H1 (cell line): Measurements from ENCODE around the gene PCDHA12. TPM values are rescaled to one million over a fixed set of nuclear protein-coding genes. Genes with fewer than 3 reads are reported as not detected.
A peak's percentile ranks its signal among the peaks of the same experiment; 100 is the strongest.

Experiments used
- ATF2 ChIP-seq: IDR thresholded peaks from 2 replicates; pipeline ENCODE4 v1.6.1; 2012; ENCODE audit warnings: low read length, inconsistent platforms
- ATF3 ChIP-seq: IDR thresholded peaks from 2 replicates; pipeline ENCODE4 v1.6.1; 2011; ENCODE audit warnings: low read depth, mild to moderate bottlenecking, low read length; ENCODE audit not compliant: insufficient read depth
- BRCA1 ChIP-seq: IDR thresholded peaks from 2 replicates; pipeline ENCODE4 v1.6.1; 2012; ENCODE audit warnings: low read depth, low read length, improper control_type of control experiment
- CBX8 ChIP-seq: fragments of 300-800, 300-1000 bp; sonication (generic); IDR thresholded peaks from 2 replicates; pipeline ENCODE4 v1.7.1; 2016; ENCODE audit warnings: low read depth, low read length, borderline replicate concordance
- CEBPB ChIP-seq: IDR thresholded peaks from 2 replicates; pipeline ENCODE4 v1.6.1; 2012; ENCODE audit warnings: low read depth, low read length
- CREB1 ChIP-seq: IDR thresholded peaks from 2 replicates; pipeline ENCODE4 v1.6.1; 2012; ENCODE audit warnings: inconsistent platforms
- CTCF ChIP-seq, 3 experiments: IDR thresholded peaks; 1 replicate in 2 of 3; 2 replicates in 1 of 3; pipeline versions ENCODE4 v1.5.1 to v1.6.1; 2011; ENCODE audit warnings: low read length in 3 of 3, mild to moderate bottlenecking in 3 of 3, inconsistent platforms in 2 of 3, low read depth in 1 of 3, moderate library complexity in 1 of 3; ENCODE audit not compliant: insufficient read depth in 1 of 3; ENCODE audit errors: control extremely low read depth in 1 of 3
- E2F6 ChIP-seq: IDR thresholded peaks from 2 replicates; pipeline ENCODE4 v1.6.1; 2012; ENCODE audit warnings: inconsistent platforms
- EGR1 ChIP-seq: IDR thresholded peaks from 2 replicates; pipeline ENCODE4 v1.6.1; 2011; ENCODE audit warnings: low read depth, low read length, borderline replicate concordance
- EP300 ChIP-seq, 2 experiments: IDR thresholded peaks; 1 replicate in 1 of 2; 2 replicates in 1 of 2; pipeline ENCODE4 v1.6.1; 2011 to 2012; ENCODE audit warnings: low read depth in 2 of 2, low read length in 2 of 2, mild to moderate bottlenecking in 2 of 2, borderline replicate concordance in 1 of 2, inconsistent platforms in 1 of 2, moderate library complexity in 1 of 2
- KDM1A ChIP-seq: fragments of 200-600, 300-600 bp; sonication (generic); IDR thresholded peaks from 2 replicates; pipeline ENCODE4 v1.7.1; 2016; ENCODE audit warnings: mild to moderate bottlenecking, low read length, borderline replicate concordance
- KDM4A ChIP-seq: IDR thresholded peaks from one replicate; pipeline ENCODE4 v1.7.1; 2012; ENCODE audit warnings: low read depth, mild to moderate bottlenecking, moderate library complexity, low read length, inconsistent platforms; ENCODE audit not compliant: severe bottlenecking
- MAFK ChIP-seq: IDR thresholded peaks from 2 replicates; pipeline ENCODE4 v1.6.1; 2012; ENCODE audit warnings: low read depth, mild to moderate bottlenecking, improper control_type of control experiment, low read length
- MAX ChIP-seq: IDR thresholded peaks from 2 replicates; pipeline ENCODE4 v1.6.1; 2012; ENCODE audit warnings: inconsistent platforms
- POLR2A ChIP-seq, 2 experiments: IDR thresholded peaks; 1 replicate in 1 of 2; 2 replicates in 1 of 2; pipeline ENCODE4 v1.6.1; 2011; ENCODE audit warnings: low read depth in 2 of 2, low read length in 2 of 2, mild to moderate bottlenecking in 2 of 2; ENCODE audit errors: control extremely low read depth in 1 of 2
- RXRA ChIP-seq: IDR thresholded peaks from 2 replicates; pipeline ENCODE4 v1.6.1; 2011; ENCODE audit warnings: low read depth, mild to moderate bottlenecking, low read length, moderate library complexity; ENCODE audit not compliant: insufficient read depth
- SIRT6 ChIP-seq: IDR thresholded peaks from one replicate; pipeline ENCODE4 v1.7.1; 2012; ENCODE audit warnings: low read length, inconsistent platforms
- SRF ChIP-seq: IDR thresholded peaks from 2 replicates; pipeline ENCODE4 v1.6.1; 2011; ENCODE audit warnings: mild to moderate bottlenecking, low read depth, low read length, moderate library complexity
- TBP ChIP-seq: IDR thresholded peaks from 2 replicates; pipeline ENCODE4 v1.6.1; 2011; ENCODE audit warnings: low read depth, low read length, improper control_type of control experiment
- polyA plus RNA-seq, 7 experiments: library from polyadenylated mRNA; depleted of rRNA in 3 of 7; stranded (reverse) in 5 of 7; unstranded in 2 of 7; fragments of >200 nt in 5 of 7; fragments of 200-250 nt in 2 of 7; gene quantifications; 1 replicate in 5 of 7; 2 replicates in 1 of 7; 4 replicates in 1 of 7; pipeline versions ENCODE4 v1.2.1 to v1.2.3, GENCODE V29; 2011 to 2013; ENCODE audit warnings: missing spikeins in 2 of 7, mixed read lengths in 2 of 7
- total RNA-seq: library from RNA; stranded (reverse); fragmentation: NEBNext Ultra II Directional; extraction: Animal tissue kit (Norgen Biotek cat#: 25700); gene quantifications from 2 replicates; pipeline ENCODE4 v1.2.1, GENCODE V29; 2021

The PCDHA12 gene
- total and polyA plus RNA-seq, 2 of the 8 experiments (the other 6 are each of a cell fraction or from before 2014, with no cell fraction given) = 4.2 to 9.3 TPM

GRCh38 chr5:140925806-140926442 is 50.8 kb downstream of the PCDHA12 start, which contains the start of gene PCDHAC1 (continued):
- no peak for TF ChIP-seq CTCF (IDR thresholded peaks at IDR 0.05; ENCODE audit: control extremely low read depth in 1 of 3, insufficient read depth in 1 of 3, low read depth in 1 of 3, low read length in 3 of 3)
- TF ChIP-seq BRCA1 = no peak
- TF ChIP-seq KDM4A = peak; percentile 81
- no peak for TF ChIP-seq RXRA
- no peak for TF ChIP-seq CBX8
- TF ChIP-seq SIRT6 = no peak
- no peak for TF ChIP-seq CEBPB
- TF ChIP-seq ATF3 = no peak
- TF ChIP-seq MAFK = no peak
- TF ChIP-seq E2F6 = peak; percentile 71; the same call in 1 of the 2 replicates
- TF ChIP-seq MAX = 0 out of 2 replicates have a peak, but pooled peaks have one; percentile 9
- no peak for TF ChIP-seq TBP
- TF ChIP-seq POLR2A (IDR thresholded peaks at IDR 0.05; ENCODE audit: control extremely low read depth in 1 of 2, low read depth in 2 of 2, low read length in 2 of 2) = 0 out of 3 replicates have a peak, but pooled peaks of 1 of the 2 experiments have one; percentile 35
- TF ChIP-seq KDM1A = no peak
- no peak for TF ChIP-seq ATF2
- no peak for TF ChIP-seq SRF
- no peak for TF ChIP-seq CREB1
- no peak for TF ChIP-seq EP300 (IDR thresholded peaks at IDR 0.05; ENCODE audit: borderline replicate concordance in 1 of 2, low read depth in 2 of 2, low read length in 2 of 2)
- TF ChIP-seq EGR1 = 0 out of 2 replicates have a peak, but pooled peaks have one; percentile 44
